NCI-H2107 (cell line): ENCODE data around the gene LEP.
"Not testable (repeated sequence)": the region's sequence is repeated elsewhere in the genome, so short reads cannot be mapped to it uniquely, and the experiment has no call there.

Source experiments
- DNase-seq: peaks from one replicate; lab custom pipeline; 2025; lab: John Stamatoyannopoulos, UW

LEP gene

DNA sequence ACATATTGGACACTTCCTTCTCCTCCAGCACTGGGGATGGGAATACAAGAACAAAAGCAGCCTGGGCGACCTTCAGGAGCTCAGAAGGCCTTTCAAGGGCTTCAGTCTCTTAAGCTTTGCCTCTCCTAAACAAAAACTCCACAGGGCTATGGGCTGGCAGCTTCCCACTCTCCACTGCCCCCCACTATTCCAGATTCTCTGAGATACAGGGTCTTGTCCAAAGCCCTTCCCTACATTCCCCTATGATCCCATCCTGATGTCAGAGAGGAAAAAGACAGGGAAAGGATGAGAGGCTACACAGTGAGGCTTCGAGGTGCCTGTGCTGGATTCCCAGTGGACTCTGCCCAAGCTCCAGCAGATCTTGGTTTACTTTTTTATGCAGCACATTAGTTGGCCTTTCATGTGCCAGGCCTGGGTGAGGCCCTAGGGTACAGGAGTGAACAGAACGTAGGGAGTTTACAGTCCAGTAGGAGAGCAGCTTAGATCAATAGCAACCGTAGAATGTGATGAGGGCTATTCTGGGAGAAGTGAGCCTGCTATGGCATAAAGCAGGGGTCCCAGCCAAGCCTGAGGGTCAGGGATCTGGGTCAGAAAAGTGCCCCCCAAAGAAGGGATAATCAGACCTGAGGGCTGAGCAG is 33.3 kb downstream of the LEP start:
- no peak for DNase-seq

DNA sequence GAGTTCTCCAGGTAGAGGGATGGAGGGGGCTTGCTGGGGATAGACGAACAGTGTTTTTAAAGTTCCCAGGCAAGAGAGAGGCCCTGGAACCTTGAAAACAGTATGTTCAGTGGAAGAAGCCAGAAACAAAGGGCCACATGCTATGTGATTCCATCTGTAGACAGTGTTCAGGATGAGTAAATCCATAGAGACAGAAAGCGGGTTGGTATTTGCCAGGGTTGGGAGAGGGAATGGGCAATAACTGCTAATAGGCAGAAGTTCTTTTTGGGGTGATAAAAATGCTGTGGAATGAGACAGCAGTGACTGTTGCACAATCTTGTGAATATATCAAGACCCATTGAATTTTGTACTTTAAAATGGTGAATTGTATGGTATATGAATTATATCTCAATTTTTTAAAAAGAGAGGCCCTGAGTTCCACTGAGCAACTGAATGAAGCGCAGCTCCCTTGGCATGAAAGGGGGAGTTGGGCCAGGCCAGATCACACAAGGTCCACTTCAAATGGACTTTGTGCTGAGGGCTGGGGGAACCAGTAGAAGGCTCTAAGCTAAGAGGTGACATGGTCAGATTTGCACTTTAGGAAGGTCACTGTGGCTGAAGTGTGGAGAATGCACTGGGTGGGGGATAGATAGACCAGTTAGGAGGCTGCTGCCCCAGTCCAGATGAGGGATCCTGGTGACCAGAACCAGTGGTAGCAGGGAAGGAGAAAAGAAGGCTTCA is 34.0 kb downstream of the LEP start:
- no peak for DNase-seq

DNA sequence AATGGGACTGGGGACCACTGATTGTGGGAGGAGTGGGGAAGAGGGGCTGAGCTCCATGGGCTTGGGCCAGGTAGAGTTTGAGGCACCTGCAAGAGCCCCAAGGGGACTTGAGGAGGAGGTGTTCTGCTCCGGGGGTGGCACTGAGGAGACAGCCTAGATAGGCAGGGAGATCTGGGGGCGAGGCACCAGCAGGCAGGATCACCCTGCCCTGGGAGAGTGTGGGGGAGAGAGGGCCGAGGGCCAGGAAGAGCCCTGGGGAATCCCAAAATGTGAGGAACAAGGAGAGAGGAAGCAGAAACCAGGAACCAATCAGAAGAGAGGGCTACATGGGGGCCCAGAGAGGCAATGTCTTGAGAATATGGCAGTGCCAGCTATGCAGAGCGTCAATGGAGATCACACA is 34.6 kb downstream of the LEP start:
- DNase-seq = no peak

DNA sequence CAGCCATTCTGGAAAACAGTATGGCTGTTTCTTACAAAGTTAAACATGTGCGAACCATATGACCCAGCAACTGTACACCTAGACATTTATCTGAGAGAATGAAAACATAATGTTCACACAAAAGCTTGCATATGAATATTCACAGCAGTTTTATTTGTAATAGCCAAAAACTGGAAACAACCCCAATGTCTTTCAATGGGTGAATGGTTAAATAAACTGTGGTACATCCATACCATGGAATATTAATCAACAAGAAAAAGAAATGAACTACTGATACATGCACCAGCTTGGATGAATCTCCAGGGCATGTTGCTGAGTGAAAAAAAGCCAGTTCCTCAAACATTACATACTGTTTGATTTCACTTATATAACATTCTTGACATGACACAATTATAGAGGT is 37.3 kb downstream of the LEP start:
- DNase-seq = no peak

DNA sequence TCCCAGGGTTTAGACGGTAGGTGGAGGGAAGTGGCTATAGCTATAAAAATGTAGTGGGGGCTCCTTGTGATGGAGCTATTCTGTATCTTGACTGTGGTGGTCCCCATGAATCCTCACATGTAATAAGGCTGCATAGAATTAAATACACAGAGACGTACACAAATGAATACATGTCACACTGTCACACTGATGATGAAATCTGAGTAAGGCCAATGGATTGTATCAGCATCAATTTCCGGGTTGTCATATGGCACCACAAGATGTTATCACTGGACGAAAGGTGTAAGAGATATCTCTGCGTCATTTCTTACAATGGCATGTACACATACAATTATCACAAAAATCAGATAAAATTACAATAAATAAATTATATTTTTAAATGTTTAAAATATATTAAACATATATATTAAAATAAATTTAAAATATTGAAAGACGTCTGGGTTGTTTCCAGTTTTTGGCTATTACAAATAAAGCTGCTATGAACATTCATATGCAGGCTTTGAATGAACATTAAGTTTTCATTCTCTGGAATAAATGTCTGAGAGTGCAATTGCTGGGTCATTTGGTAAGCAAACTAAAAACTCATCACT is 38.1 kb downstream of the LEP start:
- DNase-seq = no peak

DNA sequence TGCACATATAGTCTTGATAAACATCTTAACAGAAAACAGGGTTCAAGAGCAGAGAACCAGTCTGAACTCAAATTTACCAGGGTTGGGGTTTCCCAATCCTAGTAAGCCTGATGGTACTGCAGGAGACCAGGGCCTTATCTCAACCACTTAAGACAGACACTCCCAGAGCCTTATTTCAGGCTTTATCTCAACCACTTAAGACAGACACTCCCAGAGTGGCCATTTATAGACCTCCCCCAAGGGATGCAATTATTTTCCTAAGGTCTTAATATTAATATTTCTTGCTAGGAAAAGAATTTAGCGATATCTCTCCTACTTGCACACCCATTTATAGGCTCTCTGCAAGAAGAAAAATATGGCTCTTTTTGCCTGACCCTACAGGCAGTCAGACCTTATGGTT is 39.4 kb downstream of the LEP start:
- not testable (repeated sequence) for DNase-seq

DNA sequence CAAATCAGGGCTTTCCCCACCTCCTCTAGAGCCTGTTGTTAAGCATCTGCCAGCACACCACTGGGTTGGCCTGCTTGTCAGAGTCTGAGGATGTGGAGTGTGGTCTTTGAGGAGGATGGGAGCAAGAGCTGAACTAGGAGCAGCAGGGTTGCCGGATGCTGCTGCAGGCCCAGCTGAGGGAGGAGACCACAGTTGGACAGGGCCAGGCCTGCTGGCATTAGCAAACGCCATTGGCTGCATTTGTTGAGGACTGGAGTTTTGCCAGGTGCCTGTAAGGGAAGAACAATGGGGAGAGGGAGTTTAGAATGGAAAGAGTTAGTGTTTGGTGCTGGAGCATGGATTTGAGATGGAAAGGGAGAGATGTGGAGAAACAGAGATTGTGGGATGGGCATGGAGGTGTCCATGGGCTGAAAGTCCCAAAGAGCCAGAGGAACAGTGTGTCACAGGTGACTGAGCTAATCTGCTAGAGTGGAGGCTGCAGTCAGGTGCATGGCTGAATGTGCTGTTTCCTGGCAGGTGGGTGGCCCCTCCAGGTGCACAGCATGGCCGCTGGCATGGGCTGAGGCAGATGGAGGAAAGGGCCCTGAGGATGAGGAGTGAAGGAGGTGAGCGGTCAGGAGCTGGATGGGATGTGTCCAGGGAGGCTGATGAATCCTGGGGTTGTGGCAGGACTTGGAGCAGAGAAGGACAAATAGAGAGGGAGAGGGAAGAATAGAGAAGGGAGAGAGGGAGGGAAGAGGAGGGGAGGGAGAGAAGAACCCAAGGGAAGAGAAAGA is 40.7 kb downstream of the LEP start:
- DNase-seq = no peak

DNA sequence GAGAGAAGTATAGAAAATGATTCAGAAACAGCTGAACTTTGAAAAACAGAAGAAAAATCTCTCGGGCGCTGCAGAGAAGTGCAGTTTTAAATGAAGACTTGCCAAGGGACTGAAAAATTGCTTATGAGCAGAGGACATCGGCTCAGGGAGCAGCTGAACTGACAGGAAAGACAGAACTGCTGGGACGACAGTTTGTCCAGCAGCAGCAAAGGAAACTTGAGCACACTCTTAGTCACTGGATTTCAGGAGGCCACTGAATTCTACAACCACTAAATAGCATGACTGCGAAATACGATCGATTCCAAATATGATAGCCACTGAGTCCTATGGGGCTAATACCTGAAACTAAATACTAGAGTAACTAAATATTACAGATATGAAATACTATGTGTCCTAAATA is 43.0 kb downstream of the LEP start:
- DNase-seq = no peak

DNA sequence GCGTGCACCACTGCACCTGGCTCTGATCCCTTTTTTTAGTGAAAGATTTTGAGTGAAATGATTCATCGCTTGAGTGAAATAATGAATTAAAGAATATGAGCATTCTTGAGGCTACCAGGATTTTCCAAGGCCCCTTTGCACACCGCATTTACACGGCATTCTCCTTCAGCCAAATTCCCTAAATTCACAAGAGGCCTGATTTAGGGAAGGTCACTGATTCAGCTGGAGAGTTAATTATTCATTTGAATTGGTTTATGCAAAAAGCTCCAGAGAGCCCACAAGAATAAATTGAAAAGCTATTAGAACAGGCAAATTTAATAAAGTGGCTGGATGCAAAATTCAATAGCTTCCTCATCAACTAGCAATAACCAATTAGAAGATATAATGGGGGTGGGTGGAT is 46.5 kb downstream of the LEP start:
- no peak for DNase-seq

DNA sequence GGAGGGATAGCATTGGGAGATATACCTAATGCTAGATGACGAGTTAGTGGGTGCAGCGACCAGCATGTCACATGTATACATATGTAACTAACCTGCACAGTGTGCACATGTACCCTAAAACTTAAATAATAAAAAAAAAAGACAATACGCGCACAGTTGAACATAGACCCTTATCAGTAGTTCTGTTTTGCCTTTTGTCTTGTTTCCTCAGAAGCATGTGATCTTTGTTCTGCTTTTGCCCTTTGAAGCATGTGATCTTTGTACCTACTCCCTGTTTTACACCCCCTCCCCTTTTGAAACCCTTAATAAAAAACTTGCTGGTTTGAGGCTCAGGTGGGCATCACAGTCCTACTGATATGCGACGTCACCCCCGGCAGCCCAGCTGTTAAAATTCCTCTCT is 56.9 kb downstream of the LEP start:
- DNase-seq = not testable (repeated sequence)

DNA sequence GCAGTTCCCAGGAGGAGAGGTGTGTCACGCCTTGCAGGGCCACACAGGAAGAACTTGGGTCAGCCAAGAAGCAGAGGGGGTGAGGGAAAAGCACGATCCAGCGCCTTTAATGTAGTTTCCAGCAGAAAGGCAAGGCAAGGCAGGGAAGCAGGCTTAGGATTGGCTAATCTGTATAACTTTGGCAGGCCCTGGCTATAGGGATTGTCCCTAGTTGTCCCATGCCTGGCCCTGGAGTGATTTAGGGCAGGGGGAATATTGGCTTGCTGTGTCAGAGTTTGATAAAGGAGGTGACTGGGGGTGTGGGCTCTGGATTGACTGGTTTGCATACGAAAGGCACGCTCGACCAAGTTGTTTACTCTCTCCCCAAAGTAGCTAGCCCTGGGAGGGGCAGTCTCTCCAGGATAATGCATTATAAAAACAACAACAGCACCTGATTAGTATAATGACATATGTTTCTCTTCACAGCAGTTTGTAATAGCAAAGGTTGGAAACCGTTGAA is 58.1 kb downstream of the LEP start:
- DNase-seq = no peak

DNA sequence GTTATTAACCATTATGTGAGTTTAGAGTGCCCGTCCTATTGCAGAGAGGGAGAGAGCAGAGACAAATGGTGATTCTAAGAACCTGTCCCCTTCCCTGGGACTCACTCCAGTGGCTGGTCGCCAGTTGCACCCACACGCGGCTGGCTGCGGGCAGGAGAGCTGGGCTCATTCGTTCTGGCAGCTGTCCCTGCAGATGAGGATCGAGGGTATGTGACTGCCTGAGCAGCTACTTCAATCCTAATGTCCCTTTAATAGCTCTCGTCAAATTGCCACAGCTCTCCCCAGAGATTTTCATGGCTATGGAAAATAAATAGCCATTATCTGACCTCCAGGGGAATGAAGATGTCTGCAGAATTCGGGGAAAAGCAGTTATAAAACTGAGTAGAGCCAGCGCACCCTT is 61.1 kb downstream of the LEP start:
- no peak for DNase-seq

DNA sequence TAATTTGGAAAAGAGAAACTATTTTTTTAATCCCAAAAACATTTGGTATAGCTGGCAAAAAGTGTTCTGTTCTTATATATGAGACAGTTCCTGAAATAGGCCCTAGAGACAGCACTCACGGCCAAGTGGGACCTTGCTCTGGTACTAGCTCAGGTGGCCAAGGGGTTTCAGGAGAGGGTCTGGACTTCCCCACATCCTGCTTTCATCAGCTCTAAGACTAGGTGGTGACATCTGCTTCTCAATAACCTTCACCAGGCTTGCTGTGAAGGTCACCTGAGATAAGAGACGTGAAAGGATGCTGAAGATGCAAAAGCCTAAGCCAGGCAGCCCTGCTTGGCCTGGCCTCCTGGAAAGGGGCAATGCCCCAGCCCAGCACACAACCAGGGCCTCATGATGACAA is 62.1 kb downstream of the LEP start:
- DNase-seq = no peak

DNA sequence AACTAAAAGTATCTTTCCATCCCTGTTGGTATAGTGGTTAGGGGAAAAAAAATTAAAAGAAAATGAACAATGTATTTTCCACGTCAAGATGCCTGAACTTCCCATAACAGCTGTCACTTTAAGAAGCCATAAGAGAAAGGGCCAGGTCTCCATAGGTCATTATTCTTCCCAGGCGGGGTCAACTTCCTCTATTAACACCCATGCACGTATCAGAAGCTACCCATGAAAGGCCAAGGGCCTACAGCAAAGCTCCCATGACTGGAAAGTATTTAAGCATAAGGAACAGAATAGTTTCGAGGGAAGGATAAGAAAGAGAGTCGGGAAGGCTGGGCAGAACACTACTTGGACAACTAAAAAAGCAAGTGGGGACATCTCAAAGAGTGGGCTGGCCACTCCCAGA is 62.6 kb downstream of the LEP start:
- no peak for DNase-seq

DNA sequence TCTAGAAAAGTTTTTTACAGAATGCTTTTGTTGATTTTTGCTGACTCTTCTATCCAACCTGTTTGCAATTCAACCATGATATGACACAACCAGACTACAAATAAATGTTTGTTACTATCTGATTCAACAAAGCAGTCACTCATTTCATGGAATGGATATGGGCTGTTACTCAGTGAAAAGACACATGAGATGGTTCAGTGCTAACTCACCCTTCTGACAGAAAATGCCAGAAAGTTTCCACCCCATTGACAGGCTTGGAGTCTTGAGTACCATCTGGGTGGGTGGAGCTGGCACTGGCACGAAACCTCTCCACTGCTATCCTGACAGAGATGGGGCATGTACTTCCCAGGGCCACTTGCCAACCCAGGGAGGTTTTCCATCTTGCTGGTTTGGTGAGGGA is 63.1 kb downstream of the LEP start:
- no peak for DNase-seq

DNA sequence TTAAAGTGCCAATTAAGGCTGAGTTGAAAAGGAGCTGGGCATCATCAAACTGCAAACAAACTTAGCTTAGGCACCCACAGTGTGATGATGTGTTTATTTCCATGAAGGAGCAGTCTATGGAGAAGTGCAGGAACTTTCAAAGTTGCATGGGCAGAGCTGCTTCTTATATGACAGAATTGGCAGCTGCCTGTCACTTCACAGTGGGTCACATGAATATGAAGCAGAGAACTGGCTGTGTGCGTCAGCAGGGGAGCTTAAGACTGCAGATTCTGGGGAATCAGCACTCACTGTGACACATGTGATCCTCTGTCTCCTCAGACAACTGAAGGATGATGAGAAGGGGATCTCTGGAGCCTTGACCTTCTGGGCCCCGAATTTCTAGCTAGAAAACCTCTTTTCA is 66.0 kb downstream of the LEP start:
- no peak for DNase-seq
